GM19099 (cell line): ENCODE results near the gene PPP2R1A.

ENCODE experiments used
- POLR2A ChIP-seq: IDR thresholded peaks from 3 replicates; pipeline ENCODE4 v1.6.1; 2011; ENCODE audit warnings: low read depth; ENCODE audit not compliant: insufficient read length; ENCODE audit errors: extremely low read depth

The PPP2R1A gene

DNA sequence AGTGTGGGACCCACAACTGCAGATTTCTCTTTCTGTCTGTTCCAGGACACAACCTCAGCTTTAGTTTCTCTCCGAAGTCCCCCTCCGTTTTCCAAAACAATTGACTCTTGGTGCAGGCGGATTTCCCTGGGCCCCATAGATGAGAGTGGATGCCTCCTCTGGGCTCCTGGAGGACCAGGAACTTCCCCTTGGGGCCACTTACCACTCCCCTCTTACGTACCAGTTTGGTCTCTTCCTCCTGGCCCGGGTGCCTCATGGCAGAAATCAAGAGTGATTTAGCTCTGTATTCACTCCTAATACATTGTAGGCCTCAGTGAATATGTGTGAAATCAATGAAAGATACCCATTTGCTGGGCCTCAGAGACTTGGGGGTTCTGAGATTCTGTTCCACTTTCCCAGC lies 34.4 kb downstream of the PPP2R1A start:
- no peak for TF ChIP-seq POLR2A

DNA sequence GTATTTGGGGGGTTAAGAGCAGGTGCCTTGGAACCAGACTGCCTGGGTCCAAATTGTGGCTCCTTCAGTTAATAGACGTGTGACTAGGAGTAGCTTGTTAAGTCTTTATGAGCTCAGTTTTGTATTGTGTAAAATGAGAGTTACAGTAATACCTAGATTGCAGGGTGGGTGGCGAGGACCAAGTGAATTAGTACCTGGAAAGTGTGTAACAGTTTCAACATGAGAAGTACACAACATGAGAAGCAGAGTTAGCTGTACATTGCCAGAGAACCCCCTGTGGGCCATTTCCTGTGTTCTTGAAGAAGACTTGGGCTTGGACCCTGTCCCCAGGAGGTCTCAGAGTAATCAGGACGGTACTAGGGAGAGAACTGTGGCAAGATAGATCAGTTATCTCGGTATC lies 36.8 kb downstream of the PPP2R1A start:
- TF ChIP-seq POLR2A, result no peak

DNA sequence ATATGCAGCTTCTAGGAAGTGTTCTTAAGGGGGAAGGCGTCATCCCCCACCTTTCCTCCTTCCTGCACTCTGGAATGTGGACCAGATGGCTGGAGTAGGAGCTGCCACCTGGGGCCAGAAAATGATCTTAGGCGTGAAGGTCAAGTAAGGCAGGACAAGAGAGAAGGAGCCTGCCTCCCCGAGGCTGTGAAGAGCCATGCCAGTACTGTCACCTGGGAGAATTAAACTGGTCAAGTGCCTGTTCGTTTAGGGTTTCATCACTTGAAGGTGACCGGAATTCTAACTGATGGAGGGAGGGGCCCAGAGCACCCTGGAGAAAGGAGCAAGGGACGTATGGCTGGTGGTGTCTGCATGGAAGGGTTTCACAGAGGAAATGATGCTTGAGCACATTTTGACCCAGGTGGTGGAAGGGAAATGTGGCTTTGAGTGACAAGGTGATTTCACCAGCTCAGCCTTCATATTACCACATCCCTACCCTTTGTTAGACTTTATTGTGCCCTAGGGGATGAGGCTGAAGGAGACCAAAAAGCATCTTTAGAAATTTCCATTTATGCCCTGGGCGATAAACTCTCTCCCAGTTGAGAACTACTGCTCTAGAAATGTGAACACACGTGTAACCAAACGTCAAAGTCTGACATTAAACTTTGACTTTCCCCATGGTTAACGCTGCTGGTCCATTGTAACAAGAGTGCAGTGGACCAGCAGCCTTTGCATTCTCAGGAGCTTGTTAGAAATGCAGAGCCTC lies 37.5 kb downstream of the PPP2R1A start:
- TF ChIP-seq POLR2A, result no peak

DNA sequence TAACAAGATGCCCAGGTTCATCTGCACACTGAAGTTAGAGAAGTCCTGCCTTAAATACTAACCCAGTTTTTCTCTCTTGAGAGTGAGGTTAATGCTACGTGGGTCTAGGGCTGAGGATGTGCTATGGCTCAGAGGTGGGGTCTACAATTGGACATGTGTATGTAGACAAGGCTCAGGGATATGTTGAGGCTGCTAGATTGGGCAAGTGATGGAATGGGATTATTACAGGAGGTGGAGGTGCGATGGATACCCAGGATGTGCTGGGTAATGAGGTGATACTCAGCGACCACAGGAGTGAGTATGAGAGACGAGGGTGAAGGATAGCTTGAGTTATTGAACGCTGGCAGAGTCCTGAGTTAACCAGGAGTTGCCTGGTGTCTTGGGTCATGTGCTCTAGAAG lies 38.1 kb downstream of the PPP2R1A start:
- no peak for TF ChIP-seq POLR2A

DNA sequence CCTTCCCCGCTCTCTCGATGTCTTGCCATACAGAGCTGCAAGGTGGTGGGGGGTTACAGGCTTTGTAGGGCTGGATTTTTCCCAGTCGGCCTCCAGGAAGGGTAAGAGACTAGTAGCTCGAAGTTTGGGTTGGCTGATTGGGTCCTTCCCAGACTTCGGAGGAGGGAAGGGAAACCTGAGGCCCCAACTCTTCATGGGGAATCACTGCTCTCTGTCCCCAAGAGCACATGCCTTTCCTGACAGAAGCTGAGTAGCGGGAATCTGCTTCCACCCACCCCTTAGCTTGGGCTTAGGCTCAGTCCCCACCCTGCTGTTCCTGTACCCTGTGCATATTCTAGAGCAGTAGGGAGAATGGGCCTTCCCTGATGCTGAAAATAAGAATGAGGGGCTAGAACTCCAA lies 39.7 kb downstream of the PPP2R1A start:
- TF ChIP-seq POLR2A, result no peak

DNA sequence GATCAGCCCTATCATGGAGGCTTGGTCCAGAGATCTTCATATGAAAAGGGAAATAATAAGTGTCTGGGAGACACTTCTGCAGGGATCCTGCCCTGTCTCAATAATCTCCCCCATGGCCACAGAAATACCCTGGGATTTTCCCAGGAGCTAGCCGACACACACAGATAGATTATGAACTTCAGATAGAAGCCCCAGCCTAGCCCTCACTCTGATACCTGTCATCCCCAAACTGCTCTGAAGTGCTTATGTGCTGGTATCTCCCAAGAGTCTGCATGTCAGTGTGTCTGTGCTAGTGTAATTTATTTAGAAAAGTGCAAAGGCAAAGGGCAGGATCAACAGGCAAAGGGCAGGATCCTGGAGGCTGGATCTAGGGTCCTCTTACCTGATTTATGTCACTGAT lies 40.8 kb downstream of the PPP2R1A start:
- no peak for TF ChIP-seq POLR2A

DNA sequence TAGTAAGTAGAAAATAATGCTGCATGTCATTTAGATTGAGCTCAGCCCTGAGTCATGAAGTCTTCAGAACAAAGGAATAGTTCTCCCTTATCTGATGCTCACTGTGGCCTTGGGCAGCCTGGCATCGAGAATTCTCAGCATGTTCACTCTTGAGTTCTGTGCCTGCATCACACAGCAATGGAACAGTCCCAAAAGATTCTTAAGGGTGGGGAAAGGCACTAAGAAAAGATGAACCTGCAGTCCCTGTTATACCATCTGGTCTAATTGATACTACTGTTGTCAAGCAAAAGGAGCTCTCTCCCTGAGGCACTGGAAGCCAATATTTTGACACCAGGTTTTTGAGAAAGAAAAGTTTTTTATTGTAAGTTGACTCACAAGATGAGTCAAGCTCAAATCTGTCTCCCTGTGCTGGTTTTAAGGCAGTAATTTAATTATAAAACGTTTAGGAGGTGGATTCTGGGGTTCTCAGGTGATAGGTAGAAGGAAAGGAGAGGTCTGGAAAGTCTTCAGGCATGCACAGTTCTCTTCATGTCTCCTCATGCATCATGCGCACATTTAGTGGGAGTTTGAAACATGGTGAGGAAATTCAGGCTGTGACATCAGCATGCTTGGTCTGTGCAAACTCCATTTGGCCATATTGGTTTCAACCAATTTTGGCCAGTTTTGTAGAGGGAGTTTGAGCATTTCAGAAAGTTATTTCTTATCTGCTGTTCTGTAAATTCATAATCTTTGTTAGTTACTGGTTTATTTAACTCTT lies 41.5 kb downstream of the PPP2R1A start:
- no peak for TF ChIP-seq POLR2A

DNA sequence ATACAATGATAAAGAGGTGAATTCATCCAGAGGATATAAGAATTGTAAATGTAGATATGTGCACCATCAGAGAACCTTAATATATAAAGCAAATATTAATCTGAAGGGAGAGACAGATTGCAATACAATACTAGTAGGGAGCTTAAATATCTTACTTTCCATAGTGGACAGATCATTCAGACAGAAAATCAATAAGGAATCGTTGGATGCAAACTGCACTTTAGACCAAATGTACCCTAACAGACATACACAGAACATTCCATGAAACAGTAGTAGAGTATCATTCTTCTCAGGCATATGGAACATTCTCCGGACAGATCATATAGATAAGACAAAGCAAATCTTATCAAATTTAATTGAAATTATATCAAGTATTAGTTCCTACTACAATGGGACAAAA lies 44.6 kb downstream of the PPP2R1A start:
- TF ChIP-seq POLR2A, result no peak

DNA sequence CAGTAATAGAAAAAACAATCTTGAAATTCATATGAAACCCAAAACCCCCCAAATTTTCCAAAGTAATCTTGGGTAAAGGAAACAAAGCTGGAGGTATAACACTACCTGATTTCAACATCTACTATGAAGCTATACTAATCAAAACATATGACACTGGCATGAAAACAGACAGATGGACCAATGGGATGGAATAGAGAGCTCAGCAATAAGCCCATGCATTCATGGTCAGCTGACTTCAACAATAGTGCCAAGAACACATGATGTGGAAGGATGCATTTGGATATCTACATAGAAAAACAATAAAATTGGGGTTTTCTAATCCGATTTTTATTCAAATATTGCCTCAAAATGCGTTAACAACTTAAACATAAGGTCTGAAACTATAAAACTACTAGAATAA lies 47.3 kb downstream of the PPP2R1A start:
- TF ChIP-seq POLR2A, result no peak

DNA sequence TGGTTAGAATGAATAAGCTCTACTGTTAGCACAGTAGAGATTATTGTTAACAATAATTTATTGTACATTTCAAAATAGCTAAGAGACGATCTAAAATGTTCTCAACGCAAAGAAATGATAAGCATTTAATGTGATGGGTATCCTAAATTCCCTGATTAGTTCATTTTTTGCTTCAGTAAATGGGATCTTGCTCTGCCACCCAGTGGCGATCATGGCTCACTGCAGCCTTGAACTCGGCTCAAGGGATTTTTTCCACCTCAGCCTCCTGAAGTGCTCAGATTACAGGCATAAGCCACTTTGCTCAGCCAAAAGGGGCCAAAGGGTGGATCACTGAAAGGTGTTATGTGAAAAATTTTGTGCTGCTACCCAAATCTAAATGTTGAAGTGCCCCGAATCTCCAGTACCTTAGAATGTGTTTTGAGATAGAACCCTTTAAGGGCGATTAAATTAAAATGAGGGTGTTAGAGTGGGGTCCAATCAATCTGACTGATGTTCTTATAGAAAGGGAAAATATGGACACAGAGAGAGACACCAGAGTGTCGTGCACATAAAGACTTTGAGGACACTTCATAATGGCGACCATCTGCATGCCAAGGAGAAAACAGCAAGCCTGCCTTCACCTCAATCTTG lies 48.0 kb downstream of the PPP2R1A start:
- no peak for TF ChIP-seq POLR2A

DNA sequence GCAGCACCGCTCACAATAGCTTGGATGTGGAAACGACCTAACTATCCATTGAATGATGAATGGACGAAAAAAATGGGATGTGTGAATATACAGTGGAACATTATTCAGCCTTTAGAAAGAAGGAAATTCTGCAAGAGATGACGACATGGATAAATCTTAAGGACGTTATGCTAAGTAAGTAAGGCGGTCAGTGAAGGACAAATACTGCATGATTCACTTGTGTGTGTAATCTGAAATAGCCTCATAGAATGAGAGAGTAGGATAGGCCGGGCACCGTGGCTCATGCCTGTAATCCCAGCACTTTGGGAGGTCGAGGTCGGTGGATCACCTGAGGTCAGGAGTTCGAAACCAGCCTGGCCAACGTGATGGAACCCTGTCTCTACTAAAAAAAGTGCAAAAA lies 54.2 kb downstream of the PPP2R1A start:
- no peak for TF ChIP-seq POLR2A

DNA sequence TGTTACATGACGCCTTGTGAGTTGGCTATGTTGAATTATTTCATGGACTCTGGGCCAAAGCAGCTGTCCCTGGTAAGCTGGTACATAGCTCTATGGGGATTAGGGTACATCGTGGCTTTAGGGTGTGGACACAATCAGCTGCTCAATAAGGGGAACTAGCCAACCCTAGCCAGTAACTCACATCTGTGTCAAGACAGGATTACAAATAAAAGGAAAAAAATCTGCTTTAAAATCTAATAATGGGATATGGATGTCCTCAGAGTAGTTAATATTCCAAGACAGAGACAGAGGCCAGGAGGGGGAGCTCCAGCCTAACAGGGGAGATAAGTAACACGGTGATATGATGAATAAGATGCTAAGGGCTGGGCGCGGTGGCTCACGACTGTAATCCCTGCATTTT lies 58.4 kb downstream of the PPP2R1A start:
- TF ChIP-seq POLR2A, result no peak

DNA sequence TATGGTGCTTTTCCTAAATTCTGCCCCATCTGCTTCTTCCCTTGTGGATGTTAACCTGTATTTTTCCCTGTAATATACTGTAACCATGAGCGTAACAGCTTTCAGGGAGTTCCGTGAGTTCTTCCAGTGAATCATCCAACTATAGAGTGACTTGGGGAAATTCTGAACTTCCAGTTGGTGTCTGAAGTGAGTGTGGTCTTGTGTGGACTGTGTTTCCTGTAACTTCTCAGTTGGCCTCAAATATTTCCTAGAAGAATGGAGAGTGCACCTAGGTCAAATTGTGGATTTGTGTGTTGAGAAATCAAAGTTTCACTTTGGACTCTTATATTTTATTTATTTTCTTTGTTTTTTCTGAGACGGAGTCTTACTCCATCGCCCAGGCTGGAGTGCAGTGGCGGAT lies 68.6 kb downstream of the PPP2R1A start:
- no peak for TF ChIP-seq POLR2A

DNA sequence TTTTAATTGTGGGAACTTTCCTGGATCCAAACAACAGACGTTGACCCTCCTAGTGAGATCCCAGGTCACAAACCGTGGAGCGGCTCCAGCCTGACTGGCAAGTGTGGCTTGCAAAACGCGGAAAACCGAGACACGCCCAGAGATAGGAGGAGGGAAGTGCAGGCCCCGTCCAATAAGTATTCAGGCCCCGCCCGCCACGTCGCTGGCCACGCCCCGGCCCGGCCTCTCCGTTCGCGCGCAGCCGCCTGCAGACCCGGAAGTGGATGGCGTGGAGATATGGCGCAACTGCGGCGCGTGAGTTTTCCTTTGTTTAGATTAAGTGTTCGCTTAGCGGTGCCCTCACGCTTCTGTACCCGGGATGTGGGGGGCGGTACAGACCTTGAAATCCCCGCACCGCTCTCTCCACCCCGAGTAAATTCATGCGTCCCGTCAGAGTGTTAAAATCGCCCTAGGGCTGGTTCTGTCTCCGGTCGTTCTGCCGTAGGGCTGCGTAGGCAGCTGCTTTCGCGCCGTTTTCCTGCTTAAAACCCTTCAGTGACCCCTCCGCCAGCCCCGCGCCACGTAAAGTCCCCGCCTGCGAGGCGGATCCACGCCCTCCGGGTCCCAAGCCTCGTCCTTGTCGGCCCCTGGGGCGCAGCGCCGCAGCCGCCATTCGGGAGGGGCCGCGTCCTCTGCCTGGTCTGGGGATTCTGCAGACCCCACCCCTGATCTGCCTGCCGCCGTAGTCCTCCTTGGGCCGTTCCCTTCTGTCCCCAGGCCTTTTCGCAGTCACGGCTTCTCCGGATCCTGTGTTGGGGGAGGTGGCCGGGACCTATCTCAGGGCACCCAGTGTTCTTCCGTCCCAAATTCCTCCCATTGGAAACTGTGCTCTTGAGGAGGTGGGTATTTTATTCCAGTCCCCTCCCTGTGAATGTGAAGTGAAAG lies 79.7 kb downstream of the PPP2R1A start, which contains the start of gene ZNF766:
TSS of gene ZNF766 (plus strand) at position 250 of the 924 bp plus-strand sequence. CDS start at position 277, 27 bp downstream.
- peak; percentile 87 for TF ChIP-seq POLR2A

DNA sequence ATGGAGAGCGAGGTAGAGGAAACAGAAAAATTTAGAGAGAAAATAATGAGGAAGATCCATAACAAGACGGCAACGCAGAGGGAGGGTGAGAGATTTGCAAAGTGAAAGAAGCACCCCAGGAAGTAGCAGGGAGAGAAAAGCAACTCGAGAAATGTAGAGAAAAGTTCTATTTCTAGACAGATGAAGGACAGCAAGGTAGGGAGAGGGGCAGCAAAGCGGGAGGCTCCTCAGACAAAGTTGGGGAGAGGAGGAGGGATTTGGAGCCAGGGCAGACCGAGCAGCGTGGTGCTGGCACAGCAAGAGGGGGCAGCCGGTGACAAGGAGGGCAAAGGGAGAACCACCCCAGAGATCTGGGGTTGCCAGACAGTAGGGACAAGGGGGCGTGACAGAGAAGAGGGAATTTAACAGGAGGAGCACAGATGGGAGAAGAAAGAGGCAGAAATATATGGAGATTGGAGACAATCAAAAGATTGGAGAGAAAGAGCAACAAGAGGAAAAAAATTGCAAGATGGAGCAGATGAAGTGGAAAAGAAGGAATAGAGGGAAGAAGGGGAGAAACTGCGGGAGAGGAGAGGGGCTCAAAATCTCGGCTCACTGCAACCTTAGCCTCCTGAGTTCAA lies 80.5 kb downstream of the PPP2R1A start:
- TF ChIP-seq POLR2A, result no peak

DNA sequence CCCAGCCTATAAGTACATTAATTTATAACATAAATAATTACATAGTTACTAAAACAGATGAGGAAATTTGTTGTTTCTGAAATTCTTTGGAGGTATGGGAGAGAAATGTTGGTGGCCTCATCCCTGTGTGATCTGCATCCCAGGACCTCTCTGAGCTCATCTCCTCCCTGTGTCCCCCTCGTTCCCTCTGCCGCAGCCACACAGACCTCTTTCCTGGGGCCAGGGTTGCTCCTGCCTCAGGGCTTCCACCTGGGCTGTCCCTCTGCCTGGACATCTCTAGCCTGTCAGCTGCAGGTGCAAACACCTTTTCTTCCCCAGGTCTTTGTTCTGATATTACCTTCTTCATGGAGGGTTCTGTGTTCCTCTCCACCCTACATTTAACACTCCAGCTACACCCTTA lies 83.4 kb downstream of the PPP2R1A start:
- TF ChIP-seq POLR2A, result no peak
